ENCODE measurements around the gene GRHL1.

GRHL1 gene

DNA sequence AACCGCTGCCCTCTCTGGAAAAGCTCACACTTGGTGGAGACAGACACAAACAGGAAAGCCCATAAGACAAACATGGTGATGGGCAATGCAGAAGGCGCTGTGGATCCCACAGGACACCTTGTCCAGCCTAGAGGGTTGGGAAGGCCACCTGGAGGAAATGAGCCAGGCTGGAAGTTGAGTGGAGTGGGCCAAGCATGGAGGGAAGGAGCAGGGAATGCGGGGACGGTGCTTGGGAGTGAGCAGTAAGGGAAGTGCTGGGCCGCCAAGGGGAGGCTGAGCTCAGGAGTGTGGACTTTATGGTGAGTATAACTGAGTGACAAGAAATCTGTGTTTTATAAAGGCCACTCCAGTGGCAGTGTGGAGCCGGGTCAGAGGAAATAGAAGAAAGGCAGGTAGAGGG is 2.8 kb upstream of the GRHL1 start:
- Histone ChIP-seq H3K27ac (ENCODE audit: insufficient read depth, low read depth, low read length, poor library complexity, severe bottlenecking) (no peak overlapping the region), H3K36me3 (ENCODE audit: control insufficient read depth, insufficient read depth, low read length) (no peaks in the 10 kb centered on the region), H3K4me1 (ENCODE audit: control insufficient read depth, insufficient read depth, low read length) (no peaks in the 10 kb centered on the region), H3K9me3 (ENCODE audit: control insufficient read depth, low read length) (no peaks in the 10 kb centered on the region), H3K4me3 (ENCODE audit: insufficient read depth, low read depth, low read length) (no peak overlapping the region), H3K27me3 (ENCODE audit: control insufficient read depth, insufficient read depth, low read length, poor library complexity, severe bottlenecking) (peaks cover 49% of the 10 kb centered on the region)
- 82 to 88% methylated on average over 5 of the region's 6 CpGs for WGBS, 2 experiments

DNA sequence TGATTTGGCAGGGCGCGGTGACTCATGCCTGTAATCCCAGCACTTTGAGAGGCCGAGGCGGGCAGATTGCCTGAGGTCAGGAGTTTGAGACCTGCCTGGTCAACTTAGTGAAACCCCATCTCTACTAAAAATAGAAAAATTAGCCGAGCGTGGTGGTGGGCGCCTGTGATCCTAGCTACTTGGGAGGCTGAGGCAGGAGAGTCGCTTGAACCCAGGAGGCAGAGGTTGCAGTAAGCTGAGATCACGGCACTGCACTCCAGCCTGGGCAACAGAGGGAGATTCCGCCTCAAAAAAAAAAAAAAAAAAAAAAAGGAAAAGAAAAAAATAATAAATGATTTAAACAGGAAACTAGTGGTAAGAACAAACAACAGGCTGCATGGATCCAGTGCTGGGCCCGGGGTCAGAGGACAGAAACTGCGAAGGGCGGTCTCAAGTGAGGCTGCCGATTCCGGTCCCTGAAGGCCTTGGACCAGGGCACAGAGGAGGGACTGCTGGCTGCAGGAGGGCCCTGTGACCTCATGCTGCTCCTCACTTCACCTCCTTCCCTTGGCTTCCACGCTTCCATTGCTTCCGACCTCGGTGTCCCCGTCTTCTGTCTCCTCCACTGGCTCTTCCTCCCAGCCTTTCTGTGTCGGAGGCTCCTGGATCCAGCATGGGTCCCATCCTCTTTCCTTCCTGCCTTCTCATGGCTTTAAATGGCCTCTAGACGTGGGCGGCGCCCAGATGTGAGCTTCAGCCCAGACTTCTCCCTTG is 2.1 kb upstream of the GRHL1 start:
- no peaks in the 10 kb centered on the region for H3K9me3 ChIP-seq (ENCODE audit: control insufficient read depth, low read length)
- H3K27me3 ChIP-seq (ENCODE audit: control insufficient read depth, insufficient read depth, low read length, poor library complexity, severe bottlenecking): peaks cover 56% of the 10 kb centered on the region
- H3K27ac ChIP-seq (ENCODE audit: insufficient read depth, low read depth, low read length, poor library complexity, severe bottlenecking): no peak overlapping the region
- no peaks in the 10 kb centered on the region for H3K36me3 ChIP-seq (ENCODE audit: control insufficient read depth, insufficient read depth, low read length)
- no peak overlapping the region for H3K4me3 ChIP-seq (ENCODE audit: insufficient read depth, low read depth, low read length)
- no peaks in the 10 kb centered on the region for H3K4me1 ChIP-seq (ENCODE audit: control insufficient read depth, insufficient read depth, low read length)
- 92% methylated on average over 23 of the region's 23 CpGs for WGBS, 2 experiments

DNA sequence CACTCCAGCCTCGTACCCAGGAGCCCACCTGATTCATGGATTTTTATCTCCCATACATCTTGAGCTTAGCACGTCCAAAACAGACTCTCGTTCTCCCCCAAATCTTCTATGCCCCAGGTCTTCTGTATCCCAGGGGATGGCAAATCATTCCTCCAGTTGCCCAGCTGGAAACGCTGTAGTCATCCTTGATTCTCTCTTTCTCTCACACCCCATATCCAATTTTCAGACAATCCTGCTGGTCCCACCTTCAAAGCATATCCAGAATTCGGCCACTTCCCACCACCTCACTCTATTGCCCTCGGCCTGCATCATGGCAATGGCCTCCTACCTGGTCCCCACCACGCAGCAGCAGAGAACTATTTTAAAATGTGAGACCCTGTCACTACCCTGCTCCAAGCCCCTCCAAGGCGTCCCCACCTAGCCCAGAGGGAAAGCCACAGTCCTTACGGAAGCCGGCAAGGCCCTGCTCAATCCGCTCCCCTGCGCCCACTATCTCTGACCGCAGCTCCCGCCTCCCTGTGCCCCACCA is 1.4 kb upstream of the GRHL1 start:
- no peak overlapping the region for H3K27ac ChIP-seq (ENCODE audit: insufficient read depth, low read depth, low read length, poor library complexity, severe bottlenecking)
- 86 to 87% methylated on average over 14 of the region's 14 CpGs for WGBS, 2 experiments
- H3K9me3 ChIP-seq (ENCODE audit: control insufficient read depth, low read length): no peaks in the 10 kb centered on the region
- no peaks in the 10 kb centered on the region for H3K4me1 ChIP-seq (ENCODE audit: control insufficient read depth, insufficient read depth, low read length)
- H3K36me3 ChIP-seq (ENCODE audit: control insufficient read depth, insufficient read depth, low read length): no peaks in the 10 kb centered on the region
- peaks cover 59% of the 10 kb centered on the region for H3K27me3 ChIP-seq (ENCODE audit: control insufficient read depth, insufficient read depth, low read length, poor library complexity, severe bottlenecking)
- H3K4me3 ChIP-seq (ENCODE audit: insufficient read depth, low read depth, low read length): no peak overlapping the region

DNA sequence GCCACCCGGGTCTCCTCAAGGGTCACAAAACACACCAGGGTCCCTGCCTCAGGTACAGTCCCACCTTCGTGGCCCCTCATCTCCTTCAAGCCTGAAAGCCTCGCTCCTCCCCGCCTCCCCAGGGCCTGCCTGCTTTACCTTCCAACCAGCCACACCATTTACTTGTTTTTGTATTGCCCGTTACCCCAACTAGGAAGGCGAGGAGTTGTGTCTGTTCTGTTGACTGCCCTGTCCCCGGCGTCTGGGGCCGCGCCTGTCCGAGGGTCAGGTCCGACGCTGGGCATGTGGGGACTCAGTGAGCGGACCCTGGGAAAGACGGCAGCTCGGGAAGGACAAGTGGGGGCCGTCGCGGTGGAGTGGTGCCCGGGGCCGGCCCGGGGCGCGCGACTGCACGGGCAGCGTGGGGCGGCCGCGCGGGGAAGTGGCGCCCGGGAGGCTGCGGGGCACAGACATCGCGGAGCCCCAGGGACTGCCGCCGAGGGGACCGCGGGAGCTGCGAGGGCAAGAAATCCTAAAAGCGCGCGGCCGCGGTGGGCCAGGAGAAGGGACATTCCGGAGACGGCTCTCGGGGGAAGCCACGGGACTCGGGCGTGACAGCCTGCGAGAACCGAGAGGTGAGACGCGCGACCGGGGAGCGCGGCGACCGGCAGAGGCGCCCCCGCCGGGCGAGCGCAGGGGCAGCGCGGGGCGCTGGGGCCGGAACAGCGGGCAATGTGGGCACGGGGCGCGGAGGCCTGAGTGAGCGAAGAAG is 797 bp upstream of the GRHL1 start:
- no peak overlapping the region for H3K27ac ChIP-seq (ENCODE audit: insufficient read depth, low read depth, low read length, poor library complexity, severe bottlenecking)
- peaks cover 59% of the 10 kb centered on the region for H3K27me3 ChIP-seq (ENCODE audit: control insufficient read depth, insufficient read depth, low read length, poor library complexity, severe bottlenecking)
- WGBS, 2 experiments: 6 to 7% methylated on average over 76 of the region's 76 CpGs
- no peaks in the 10 kb centered on the region for H3K4me1 ChIP-seq (ENCODE audit: control insufficient read depth, insufficient read depth, low read length)
- no peaks in the 10 kb centered on the region for H3K36me3 ChIP-seq (ENCODE audit: control insufficient read depth, insufficient read depth, low read length)
- H3K4me3 ChIP-seq (ENCODE audit: insufficient read depth, low read depth, low read length): peak overlapping the region; percentile 50
- no peaks in the 10 kb centered on the region for H3K9me3 ChIP-seq (ENCODE audit: control insufficient read depth, low read length)

DNA sequence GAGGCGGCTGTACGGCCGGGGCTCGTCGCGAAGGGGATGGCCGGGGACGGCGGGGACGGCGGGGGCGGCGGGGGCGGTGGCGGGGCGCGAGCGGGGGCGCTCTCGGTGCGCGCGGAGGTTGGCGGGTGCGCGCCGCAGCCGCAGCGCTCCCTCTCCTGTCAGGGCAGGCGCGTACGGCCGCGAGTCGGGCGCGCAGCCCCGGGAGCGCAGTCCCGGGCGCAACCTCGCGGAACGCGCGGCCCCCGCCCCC is 296 bp upstream of the GRHL1 start:
- Histone ChIP-seq H3K9me3 (ENCODE audit: control insufficient read depth, low read length) (no peaks in the 10 kb centered on the region), H3K4me1 (ENCODE audit: control insufficient read depth, insufficient read depth, low read length) (no peaks in the 10 kb centered on the region), H3K27ac (ENCODE audit: insufficient read depth, low read depth, low read length, poor library complexity, severe bottlenecking) (no peak overlapping the region), H3K4me3 (ENCODE audit: insufficient read depth, low read depth, low read length) (peak overlapping the region; percentile 50), H3K27me3 (ENCODE audit: control insufficient read depth, insufficient read depth, low read length, poor library complexity, severe bottlenecking) (peaks cover 59% of the 10 kb centered on the region), H3K36me3 (ENCODE audit: control insufficient read depth, insufficient read depth, low read length) (no peaks in the 10 kb centered on the region)
- 0% methylated on average over 47 of the region's 47 CpGs for WGBS, 2 experiments

DNA sequence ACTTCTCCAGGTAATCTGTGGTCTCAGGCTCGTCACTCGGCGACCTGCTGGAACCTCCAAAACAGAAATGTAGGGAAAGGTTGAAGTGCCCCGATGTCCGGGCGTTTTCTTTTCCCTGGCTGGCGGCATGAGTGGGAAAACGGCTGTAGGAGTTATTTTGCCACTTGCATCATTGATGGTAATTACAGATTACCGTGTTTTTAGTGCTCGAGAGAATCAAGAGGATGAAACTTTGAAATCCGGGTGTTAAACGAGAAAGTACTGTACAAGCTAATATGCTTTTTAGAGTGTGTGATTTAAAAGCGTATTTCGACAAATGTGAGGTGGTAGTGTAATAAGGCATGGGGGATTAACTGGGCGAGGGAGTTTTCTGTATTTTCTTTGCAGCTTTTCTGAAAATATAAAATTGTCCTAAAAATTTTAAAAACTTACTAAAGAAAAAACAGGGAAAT is 819 bp downstream of the GRHL1 start:
- H3K4me1 ChIP-seq (ENCODE audit: control insufficient read depth, insufficient read depth, low read length): no peaks in the 10 kb centered on the region
- peaks cover 59% of the 10 kb centered on the region for H3K27me3 ChIP-seq (ENCODE audit: control insufficient read depth, insufficient read depth, low read length, poor library complexity, severe bottlenecking)
- 26 to 34% methylated on average over 14 to 15 of the region's 15 CpGs for WGBS, 2 experiments
- H3K4me3 ChIP-seq (ENCODE audit: insufficient read depth, low read depth, low read length): peak overlapping the region; percentile 57
- no peak overlapping the region for H3K27ac ChIP-seq (ENCODE audit: insufficient read depth, low read depth, low read length, poor library complexity, severe bottlenecking)
- no peaks in the 10 kb centered on the region for H3K36me3 ChIP-seq (ENCODE audit: control insufficient read depth, insufficient read depth, low read length)
- no peaks in the 10 kb centered on the region for H3K9me3 ChIP-seq (ENCODE audit: control insufficient read depth, low read length)

DNA sequence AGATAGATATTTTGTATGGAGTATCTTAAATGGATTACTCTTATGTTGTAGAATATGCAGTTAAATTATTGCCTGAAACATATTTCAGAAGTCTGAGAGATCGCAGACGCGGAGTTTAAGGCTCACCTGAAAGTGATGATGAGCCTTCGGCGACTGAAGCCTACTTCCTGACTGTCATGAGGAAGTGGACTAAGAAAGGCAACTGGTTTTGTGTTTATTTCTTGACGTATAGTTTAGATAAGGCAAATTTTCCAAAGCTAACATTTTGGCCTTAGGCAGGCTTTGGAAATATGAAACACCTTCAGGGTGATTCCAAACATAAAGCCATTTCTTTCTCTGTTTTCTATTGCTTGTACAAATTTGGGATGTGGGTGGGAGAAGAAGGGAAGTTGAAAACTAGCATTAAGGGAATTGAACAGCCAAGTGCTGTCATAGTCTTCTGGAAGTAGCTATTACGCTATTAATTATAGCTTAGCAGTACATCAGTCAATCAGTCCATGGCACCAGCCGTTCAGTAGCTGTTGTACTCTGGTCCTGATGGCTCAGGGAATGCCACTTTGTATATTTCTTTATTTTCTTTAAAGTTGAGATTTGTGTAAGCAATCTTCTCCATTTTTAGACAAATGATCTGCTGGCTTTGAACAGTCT is 1.5 kb downstream of the GRHL1 start:
- WGBS, 2 experiments: 86 to 87% methylated on average over 8 of the region's 8 CpGs
- Histone ChIP-seq H3K27me3 (ENCODE audit: control insufficient read depth, insufficient read depth, low read length, poor library complexity, severe bottlenecking) (peaks cover 59% of the 10 kb centered on the region), H3K27ac (ENCODE audit: insufficient read depth, low read depth, low read length, poor library complexity, severe bottlenecking) (no peak overlapping the region), H3K4me3 (ENCODE audit: insufficient read depth, low read depth, low read length) (no peak overlapping the region), H3K9me3 (ENCODE audit: control insufficient read depth, low read length) (no peaks in the 10 kb centered on the region), H3K4me1 (ENCODE audit: control insufficient read depth, insufficient read depth, low read length) (no peaks in the 10 kb centered on the region), H3K36me3 (ENCODE audit: control insufficient read depth, insufficient read depth, low read length) (no peaks in the 10 kb centered on the region)

DNA sequence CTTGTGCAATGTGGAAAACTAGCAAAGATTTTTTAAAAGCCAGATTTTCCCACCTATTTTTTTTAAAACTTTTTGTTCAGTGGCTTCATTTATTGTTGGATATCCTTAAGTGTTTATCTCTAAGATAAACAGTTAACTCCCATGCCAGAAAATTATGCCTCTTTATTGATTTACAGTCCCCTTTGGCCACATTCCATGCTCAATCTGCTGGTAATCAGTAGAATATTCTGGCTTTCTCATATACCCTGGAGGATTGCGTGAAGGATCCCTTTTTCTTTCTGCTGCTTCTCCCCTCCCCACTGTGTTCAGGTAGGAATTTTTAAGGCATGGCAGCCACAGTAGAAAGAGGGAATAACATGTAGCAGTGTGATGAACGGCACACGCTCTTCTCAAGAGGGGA is 2.6 kb downstream of the GRHL1 start:
- Histone ChIP-seq H3K4me3 (ENCODE audit: insufficient read depth, low read depth, low read length) (no peak overlapping the region), H3K27me3 (ENCODE audit: control insufficient read depth, insufficient read depth, low read length, poor library complexity, severe bottlenecking) (peaks cover 50% of the 10 kb centered on the region), H3K4me1 (ENCODE audit: control insufficient read depth, insufficient read depth, low read length) (no peaks in the 10 kb centered on the region), H3K9me3 (ENCODE audit: control insufficient read depth, low read length) (no peaks in the 10 kb centered on the region), H3K36me3 (ENCODE audit: control insufficient read depth, insufficient read depth, low read length) (no peaks in the 10 kb centered on the region), H3K27ac (ENCODE audit: insufficient read depth, low read depth, low read length, poor library complexity, severe bottlenecking) (no peak overlapping the region)
- 85 to 93% methylated on average over 3 of the region's 3 CpGs for WGBS, 2 experiments

DNA sequence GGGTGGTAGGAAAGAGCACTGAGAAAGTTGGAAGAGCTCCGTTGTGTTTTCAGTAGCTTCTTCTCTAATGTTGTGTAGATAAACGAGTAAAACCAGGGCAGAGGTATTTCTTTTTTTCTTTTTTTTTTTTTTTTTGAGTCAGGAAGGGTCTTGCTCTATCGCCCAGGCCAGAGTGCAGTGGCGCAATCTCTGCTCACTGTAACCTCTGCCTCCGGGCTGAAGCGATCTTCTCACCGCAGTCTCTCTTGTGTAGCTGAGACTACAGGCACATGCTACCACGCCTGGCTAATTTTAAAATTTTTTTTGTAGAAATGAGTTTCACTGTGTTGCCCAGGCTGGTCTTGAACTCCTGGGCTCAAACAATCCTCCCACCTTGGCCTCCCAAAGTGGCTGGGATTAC is 6.6 kb downstream of the GRHL1 start:
- peaks cover 17% of the 10 kb centered on the region for H3K27me3 ChIP-seq (ENCODE audit: control insufficient read depth, insufficient read depth, low read length, poor library complexity, severe bottlenecking)
- no peak overlapping the region for H3K4me3 ChIP-seq (ENCODE audit: insufficient read depth, low read depth, low read length)
- H3K4me1 ChIP-seq (ENCODE audit: control insufficient read depth, insufficient read depth, low read length): peaks cover 9% of the 10 kb centered on the region
- no peak overlapping the region for H3K27ac ChIP-seq (ENCODE audit: insufficient read depth, low read depth, low read length, poor library complexity, severe bottlenecking)
- H3K36me3 ChIP-seq (ENCODE audit: control insufficient read depth, insufficient read depth, low read length): no peaks in the 10 kb centered on the region
- 95 to 97% methylated on average over 8 of the region's 8 CpGs for WGBS, 2 experiments
- H3K9me3 ChIP-seq (ENCODE audit: control insufficient read depth, low read length): no peaks in the 10 kb centered on the region

DNA sequence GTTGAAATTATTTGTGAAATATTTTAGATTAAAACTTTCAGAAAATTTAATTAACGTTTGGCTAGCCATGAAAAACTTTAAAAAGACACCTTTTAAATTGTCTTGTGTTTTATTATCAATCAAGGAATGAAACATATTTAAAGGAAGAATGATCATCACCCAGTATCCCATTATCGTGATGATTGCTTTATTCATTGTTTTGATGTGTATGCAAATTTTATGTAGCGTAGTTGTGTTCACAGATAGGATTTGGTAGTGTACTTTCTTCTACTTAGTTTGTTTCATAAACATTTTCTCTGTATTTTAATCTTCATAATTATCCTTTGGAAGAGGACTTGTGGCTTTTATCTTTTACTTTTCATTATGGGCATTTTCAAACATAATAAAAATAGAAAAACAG is 7.8 kb downstream of the GRHL1 start:
- no peak overlapping the region for H3K27ac ChIP-seq (ENCODE audit: insufficient read depth, low read depth, low read length, poor library complexity, severe bottlenecking)
- peaks cover 9% of the 10 kb centered on the region for H3K4me1 ChIP-seq (ENCODE audit: control insufficient read depth, insufficient read depth, low read length)
- H3K36me3 ChIP-seq (ENCODE audit: control insufficient read depth, insufficient read depth, low read length): no peaks in the 10 kb centered on the region
- peaks cover 5% of the 10 kb centered on the region for H3K27me3 ChIP-seq (ENCODE audit: control insufficient read depth, insufficient read depth, low read length, poor library complexity, severe bottlenecking)
- no peak overlapping the region for H3K4me3 ChIP-seq (ENCODE audit: insufficient read depth, low read depth, low read length)
- H3K9me3 ChIP-seq (ENCODE audit: control insufficient read depth, low read length): no peaks in the 10 kb centered on the region
- WGBS, 2 experiments: 100% methylated on average over 3 of the region's 3 CpGs; no CpG with 5 or more reads in 1 of the 2 experiments

All from ectodermal cell (in vitro differentiated cells).